ENCODE measurements around the gene CFAP46. TPM values are rescaled to one million over a fixed set of nuclear protein-coding genes. Genes with fewer than 3 reads are reported as not detected.

CFAP46 gene
- total and polyA plus RNA-seq, 2 experiments from 2014 or later = 3.1 to 5.4 TPM

DNA sequence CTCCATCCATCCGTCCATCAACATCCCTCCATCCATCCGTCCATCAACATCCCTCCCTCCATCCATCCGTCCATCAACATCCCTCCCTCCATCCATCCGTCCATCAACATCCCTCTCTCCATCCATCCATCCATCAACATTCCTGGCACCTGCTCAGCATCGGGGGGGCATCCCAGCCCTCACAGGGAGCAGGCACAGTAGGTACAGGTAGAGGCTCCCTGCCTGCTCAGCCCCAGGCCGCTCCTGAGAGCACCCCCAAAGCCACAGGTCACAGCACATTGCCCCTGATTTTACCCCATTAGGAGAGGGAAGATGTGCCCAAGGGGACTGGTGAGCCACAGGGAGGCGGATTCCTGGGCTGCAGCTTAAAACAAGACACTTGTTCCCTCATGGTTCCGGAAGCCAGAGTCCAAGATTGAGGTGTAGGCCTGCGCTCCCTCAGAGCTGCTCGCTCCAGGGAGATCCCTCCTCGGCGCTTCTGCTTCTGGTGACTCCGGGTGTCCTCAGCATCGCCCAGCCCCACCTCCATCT, 21.1 kb upstream of the CFAP46 start:
- Histone ChIP-seq H3K4me1 (ENCODE audit: insufficient read depth) (peaks cover 4% of the 10 kb centered on the region; the same call in 1 of the 2 replicates), H3K27me3 (ENCODE audit: insufficient read depth) (no peaks in the 10 kb centered on the region), H4K20me1 (replicated peaks; ENCODE audit: insufficient read depth) (no peaks in the 10 kb centered on the region), H3F3A (replicated peaks; ENCODE audit: low read depth) (no peaks in the 10 kb centered on the region), H3K27ac (ENCODE audit: low read depth) (no peak overlapping the region), H3K4me2 (no peak overlapping the region), H3K36me3 (ENCODE audit: insufficient read depth) (no peaks in the 10 kb centered on the region), H3K79me2 (replicated peaks; ENCODE audit: insufficient read depth) (no peaks in the 10 kb centered on the region), H3K9me2 (ENCODE audit: insufficient read depth) (no peaks in the 10 kb centered on the region), H3K4me3 (no peak overlapping the region), H2AFZ (no peak overlapping the region)
- ATAC-seq (no peak), DNase-seq (ENCODE audit: low spot score) (no peak)
- no peak for TF ChIP-seq JUNB (IDR thresholded peaks at IDR 0.05; ENCODE audit: unreplicated experiment)
- no peak for TF ChIP-seq STAT1 (IDR thresholded peaks at IDR 0.05; ENCODE audit: unreplicated experiment)
- no peak for TF ChIP-seq CREB1 (CRISPR knock-in tag; IDR thresholded peaks at IDR 0.05; ENCODE audit: low read depth)
- no peak for TF ChIP-seq ZNF114 (CRISPR knock-in tag; IDR thresholded peaks at IDR 0.05)
- no peak for TF ChIP-seq REST (IDR thresholded peaks at IDR 0.05; ENCODE audit: unreplicated experiment)
- no peak for TF ChIP-seq NANOG (IDR thresholded peaks at IDR 0.05; ENCODE audit: borderline replicate concordance)
- Mint-ChIP-seq H3K36me3 (ENCODE audit: low read depth) (peaks cover 4% of the 10 kb centered on the region; the same call in 1 of the 3 replicates), H3K27me3 (ENCODE audit: insufficient read depth, low read depth, poor library complexity) (peaks cover 14% of the 10 kb centered on the region), H3K9me3 (no peaks in the 10 kb centered on the region; the same call in 2 of the 3 replicates), H3K27ac (no peak overlapping the region), H3K4me1 (peaks cover 26% of the 10 kb centered on the region), H3K4me3 (no peak overlapping the region)

- no peak overlapping the region for H3K27ac ChIP-seq (ENCODE audit: low read depth)
- Mint-ChIP-seq H3K4me1 (peaks cover 21% of the 10 kb centered on the region), H3K27me3 (ENCODE audit: insufficient read depth, low read depth, poor library complexity) (peaks cover 14% of the 10 kb centered on the region), H3K27ac (no peak overlapping the region), H3K9me3 (no peaks in the 10 kb centered on the region; the same call in 2 of the 3 replicates), H3K36me3 (ENCODE audit: low read depth) (peaks cover 4% of the 10 kb centered on the region; the same call in 1 of the 3 replicates), H3K4me3 (peak overlapping the region; percentile 79)
- peak overlapping the region; percentile 77 for H3K4me2 ChIP-seq
- peak overlapping the region; percentile 74 for H2AFZ ChIP-seq
- ATAC-seq (no peak), DNase-seq (ENCODE audit: low spot score) (no peak)
- no peaks in the 10 kb centered on the region for H3K9me2 ChIP-seq (ENCODE audit: insufficient read depth)
- H3K4me3 ChIP-seq = peak overlapping the region; percentile 50
- no peaks in the 10 kb centered on the region for H3K27me3 ChIP-seq (ENCODE audit: insufficient read depth)
- no peaks in the 10 kb centered on the region for H3K79me2 ChIP-seq (replicated peaks; ENCODE audit: insufficient read depth)
- no peaks in the 10 kb centered on the region for H3F3A ChIP-seq (replicated peaks; ENCODE audit: low read depth)
- peaks cover 4% of the 10 kb centered on the region; the same call in 1 of the 2 replicates for H3K4me1 ChIP-seq (ENCODE audit: insufficient read depth)
- no peaks in the 10 kb centered on the region for H4K20me1 ChIP-seq (replicated peaks; ENCODE audit: insufficient read depth)
- no peaks in the 10 kb centered on the region for H3K36me3 ChIP-seq (ENCODE audit: insufficient read depth)
- TF ChIP-seq ZNF114 (CRISPR knock-in tag; IDR thresholded peaks at IDR 0.05) (no peak), JUNB (IDR thresholded peaks at IDR 0.05; ENCODE audit: unreplicated experiment) (no peak), EZH2 (IDR thresholded peaks at IDR 0.05; ENCODE audit: low read depth, unreplicated experiment) (no peak), ZNF331 (CRISPR knock-in tag; IDR thresholded peaks at IDR 0.05; ENCODE audit: low read depth) (no peak), POLR2AphosphoS5 (IDR thresholded peaks at IDR 0.05; ENCODE audit: low read depth) (no peak)
- TF ChIP-seq, protein P1, sequence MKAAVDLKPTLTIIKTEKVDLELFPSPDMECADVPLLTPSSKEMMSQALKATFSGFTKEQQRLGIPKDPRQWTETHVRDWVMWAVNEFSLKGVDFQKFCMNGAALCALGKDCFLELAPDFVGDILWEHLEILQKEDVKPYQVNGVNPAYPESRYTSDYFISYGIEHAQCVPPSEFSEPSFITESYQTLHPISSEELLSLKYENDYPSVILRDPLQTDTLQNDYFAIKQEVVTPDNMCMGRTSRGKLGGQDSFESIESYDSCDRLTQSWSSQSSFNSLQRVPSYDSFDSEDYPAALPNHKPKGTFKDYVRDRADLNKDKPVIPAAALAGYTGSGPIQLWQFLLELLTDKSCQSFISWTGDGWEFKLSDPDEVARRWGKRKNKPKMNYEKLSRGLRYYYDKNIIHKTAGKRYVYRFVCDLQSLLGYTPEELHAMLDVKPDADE (IDR thresholded peaks at IDR 0.05) = no peak
Observed at GRCh38 chr10:132962623-132963429, 20.5 kb upstream of the CFAP46 start.
